Measurements from ENCODE around the gene ABLIM2. TPM values are rescaled to one million over a fixed set of nuclear protein-coding genes. Genes with fewer than 3 reads are reported as not detected.

Gene ABLIM2
- total and polyA plus RNA-seq, 2 of the 4 experiments (the other 2 are of a cell fraction) = under 0.01 to 0.10 TPM

DNA sequence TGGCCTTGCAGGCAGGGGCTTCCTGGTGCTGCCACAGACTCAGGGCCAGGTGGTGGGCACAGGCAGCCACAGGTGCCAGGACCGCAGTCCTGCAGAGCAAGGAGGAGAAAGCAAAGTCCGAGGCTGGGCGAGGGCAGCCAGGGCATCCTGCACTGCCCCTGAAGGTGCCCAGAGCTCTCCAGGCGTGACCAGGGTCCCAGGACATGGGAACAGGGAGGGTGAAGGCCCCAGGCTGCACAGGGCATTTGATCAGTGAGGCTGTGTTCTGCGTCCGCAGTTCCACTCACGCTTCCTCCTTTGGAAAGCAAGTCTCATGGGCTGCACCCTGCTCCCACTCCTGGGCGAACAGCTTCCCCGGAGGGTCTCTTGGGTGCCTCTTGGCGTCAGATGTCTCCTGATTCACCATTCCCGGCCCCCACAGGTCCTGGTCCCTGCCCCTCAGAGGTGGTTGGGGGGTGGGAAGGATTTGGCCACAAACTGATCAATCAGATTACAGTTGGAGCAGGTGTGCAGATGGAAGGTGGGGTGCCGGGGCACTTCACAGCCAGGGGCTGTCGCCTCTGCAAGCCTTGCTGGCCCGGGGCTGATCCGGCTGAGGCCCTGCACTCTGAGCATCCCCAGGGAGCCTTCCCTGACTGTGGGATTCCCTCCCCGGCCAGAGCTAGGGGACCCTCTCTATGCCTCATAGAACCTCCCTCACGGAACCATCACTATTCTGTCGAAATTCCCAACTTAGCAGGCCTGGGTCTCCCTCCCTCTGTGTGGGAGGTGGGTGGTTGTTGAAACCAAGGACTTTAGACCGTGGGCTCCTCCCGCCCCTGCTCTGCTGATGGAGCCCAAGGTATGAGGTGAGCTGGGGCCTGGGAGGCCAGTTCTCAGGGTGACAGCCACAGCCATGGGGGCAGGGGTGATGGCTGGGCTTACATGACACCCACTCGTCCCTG is 43.8 kb upstream of the ABLIM2 start (continued):
- TF ChIP-seq, protein P1, sequence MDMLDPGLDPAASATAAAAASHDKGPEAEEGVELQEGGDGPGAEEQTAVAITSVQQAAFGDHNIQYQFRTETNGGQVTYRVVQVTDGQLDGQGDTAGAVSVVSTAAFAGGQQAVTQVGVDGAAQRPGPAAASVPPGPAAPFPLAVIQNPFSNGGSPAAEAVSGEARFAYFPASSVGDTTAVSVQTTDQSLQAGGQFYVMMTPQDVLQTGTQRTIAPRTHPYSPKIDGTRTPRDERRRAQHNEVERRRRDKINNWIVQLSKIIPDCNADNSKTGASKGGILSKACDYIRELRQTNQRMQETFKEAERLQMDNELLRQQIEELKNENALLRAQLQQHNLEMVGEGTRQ (IDR thresholded peaks at IDR 0.05; ENCODE audit: low read depth, low read length) = no peak

DNA sequence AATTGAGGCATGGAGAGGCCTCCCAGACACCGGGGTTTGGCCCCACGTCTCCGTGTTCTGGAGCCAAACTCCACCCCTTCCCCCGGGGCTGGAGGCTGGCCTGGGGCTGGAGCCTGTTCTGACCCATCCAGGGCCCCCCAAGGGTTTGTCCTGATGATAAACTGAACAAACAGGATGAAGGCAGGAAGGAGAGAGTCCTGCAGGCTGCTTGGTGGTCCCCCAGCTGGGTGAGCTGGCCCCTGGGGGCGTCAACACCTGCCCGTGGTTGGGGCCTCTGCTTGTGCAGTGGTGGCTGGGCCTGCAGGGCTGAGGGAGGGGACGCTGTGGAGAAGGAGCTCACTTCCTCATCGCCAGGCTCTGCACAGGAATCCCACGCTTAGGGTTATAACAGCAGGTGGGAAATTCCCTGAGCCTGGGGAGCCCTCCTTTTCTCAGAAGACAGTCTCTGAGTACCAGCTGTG is 42.7 kb upstream of the ABLIM2 start:
- Histone ChIP-seq H3K18ac (ENCODE audit: low read depth, low read length) (no peak overlapping the region), H3K23ac (ENCODE audit: low read depth, low read length) (no peak overlapping the region), H2BK5ac (ENCODE audit: low read depth, low read length, poor library complexity, severe bottlenecking) (no peak overlapping the region), H3K9ac (ENCODE audit: low read depth, low read length) (no peak overlapping the region), H3K4me2 (ENCODE audit: low read depth, low read length) (no peak overlapping the region), H2BK15ac (ENCODE audit: low read depth, low read length) (no peak overlapping the region), H3K14ac (replicated peaks; ENCODE audit: low read depth, low read length) (no peak overlapping the region), H2AK9ac (replicated peaks; ENCODE audit: low read depth, low read length, poor library complexity) (peak overlapping the region; percentile 12), H3K4me1 (ENCODE audit: control insufficient read depth, insufficient read depth, low read length) (peaks cover 17% of the 10 kb centered on the region), H3K9me3 (ENCODE audit: control insufficient read depth, insufficient read depth, low read length) (no peaks in the 10 kb centered on the region), H2BK20ac (ENCODE audit: low read depth, low read length) (no peak overlapping the region), H4K8ac (ENCODE audit: low read depth in 2 of 2, low read length in 2 of 2) (no peak overlapping the region), H3K36me3 (ENCODE audit: control insufficient read depth, insufficient read depth, low read length) (no peaks in the 10 kb centered on the region), H4K5ac (ENCODE audit: low read depth, low read length) (no peak overlapping the region), H3K27me3 (ENCODE audit: control insufficient read depth, insufficient read depth, low read length) (peaks cover 1% of the 10 kb centered on the region; the same call in 1 of the 2 replicates), H3K56ac (ENCODE audit: extremely low read depth, insufficient read depth, low read length) (no peak overlapping the region), H3K27ac (ENCODE audit: insufficient read depth, low read length) (no peak overlapping the region), H4K91ac (ENCODE audit: insufficient read depth, low read depth, low read length) (no peak overlapping the region), H2AFZ (replicated peaks; ENCODE audit: low read length, poor library complexity) (no peak overlapping the region), H2BK120ac (ENCODE audit: low read depth, low read length) (no peak overlapping the region), H2AK5ac (ENCODE audit: low read depth, low read length) (no peak overlapping the region), H3K9me1 (ENCODE audit: insufficient read depth, low read length) (peaks cover 10% of the 10 kb centered on the region; the same call in 1 of the 2 replicates), H3K79me1 (ENCODE audit: low read depth in 1 of 2, low read length in 2 of 2) (no peaks in the 10 kb centered on the region), H4K20me1 (ENCODE audit: insufficient read depth, low read length) (no peaks in the 10 kb centered on the region), H3K4ac (ENCODE audit: low read depth, low read length) (0 out of 2 replicates have a peak overlapping the region, but pooled peaks have one; percentile 39), H3K4me3 (ENCODE audit: insufficient read depth, low read depth, low read length) (no peak overlapping the region)
- DNase-seq = no peak
- intact Hi-C loops (cut with micrococcal nuclease) = no loop called here
- in situ Hi-C loops (cut with MboI; ENCODE audit: low sequenced_read_pairs) = loop anchor here (25.0 kb wide), 1 partner anchor 411 kb away; no protein-coding TSS in a partner anchor
- dilution Hi-C loops (cut with HindIII; ENCODE audit: low sequenced_read_pairs, unreplicated experiment) = no loop called here
- no peak for ATAC-seq (ENCODE audit: low read depth)
- BruUV-seq (replicated peaks) = no TSS peak
- no peak for TF ChIP-seq RAD21 (IDR thresholded peaks at IDR 0.05; ENCODE audit: low read length)
- TF ChIP-seq MAFK (IDR thresholded peaks at IDR 0.05; ENCODE audit: low read depth, low read length) = no peak
- TF ChIP-seq, protein P1 (IDR thresholded peaks at IDR 0.05; ENCODE audit: low read depth, low read length) = no peak
- no peak for TF ChIP-seq MAZ (IDR thresholded peaks at IDR 0.05; ENCODE audit: borderline replicate concordance, low read depth, low read length)
- no peak for TF ChIP-seq SMC3 (IDR thresholded peaks at IDR 0.05; ENCODE audit: low read depth, low read length)
- TF ChIP-seq RCOR1 (IDR thresholded peaks at IDR 0.05; ENCODE audit: insufficient replicate concordance, low read length) = no peak
- TF ChIP-seq CHD1 (IDR thresholded peaks at IDR 0.05; ENCODE audit: low read depth, low read length) = no peak
- TF ChIP-seq BHLHE40 (IDR thresholded peaks at IDR 0.05; ENCODE audit: low read depth, low read length) = no peak
- CTCF ChIA-PET = no interaction called here
- POLR2A ChIA-PET (ENCODE audit: unreplicated experiment) = no interaction called here
- WGBS, 2 experiments (ENCODE audit: extremely low coverage in 2 of 2, insufficient read length in 1 of 2) = no CpG with 5 or more reads among the region's 9 CpGs
